HG02798 (cell line): ENCODE measurements around the gene TNRC6C.
"Not testable (repeated sequence)": the region's sequence is repeated elsewhere in the genome, so short reads cannot be mapped to it uniquely, and the experiment has no call there.

Experiments
- ATAC-seq: cut with Tn5 transposase; IDR thresholded peaks from one replicate; pipeline ENCODE4 v1.9.1; 2021; ENCODE audit warnings: mild to moderate bottlenecking; ENCODE audit not compliant: unreplicated experiment, poor library complexity

The TNRC6C gene

DNA sequence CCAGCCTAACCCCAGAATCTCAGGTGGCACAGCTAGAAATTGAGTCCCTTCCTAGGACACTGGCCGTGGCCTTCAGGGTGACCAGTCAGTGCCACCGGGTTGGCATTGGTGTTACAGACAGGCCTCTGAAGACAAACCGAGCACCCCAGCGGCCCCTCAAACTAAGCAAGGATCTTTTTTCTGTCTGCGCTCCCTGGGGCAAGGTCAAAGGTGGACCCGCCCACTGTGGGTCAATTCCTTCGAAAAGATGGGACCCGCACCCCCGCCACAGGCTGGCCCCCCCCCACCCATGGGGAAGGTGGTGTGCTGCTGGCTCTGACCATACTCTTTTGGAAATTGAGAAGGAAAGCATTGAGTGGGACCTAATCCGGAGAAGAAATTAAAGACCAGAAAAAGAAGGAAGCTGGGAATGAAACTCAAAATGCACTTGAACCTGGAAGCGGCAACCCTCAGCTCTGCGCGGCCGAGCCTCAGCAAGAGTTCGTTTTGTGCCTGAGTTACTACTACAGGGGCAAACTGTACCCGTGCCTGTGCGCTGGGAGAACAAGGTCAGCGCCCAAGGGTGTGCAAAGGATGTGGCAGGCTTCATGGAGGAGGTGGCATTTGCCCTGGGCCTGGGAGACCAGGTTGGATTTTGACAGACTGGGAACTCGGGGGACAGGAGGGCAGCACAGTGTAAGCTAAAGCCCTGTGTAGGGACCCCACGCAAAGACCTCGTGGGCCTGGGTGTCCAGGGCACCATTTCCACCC lies 149.6 kb downstream of the TNRC6C start:
- ATAC-seq, result no peak

DNA sequence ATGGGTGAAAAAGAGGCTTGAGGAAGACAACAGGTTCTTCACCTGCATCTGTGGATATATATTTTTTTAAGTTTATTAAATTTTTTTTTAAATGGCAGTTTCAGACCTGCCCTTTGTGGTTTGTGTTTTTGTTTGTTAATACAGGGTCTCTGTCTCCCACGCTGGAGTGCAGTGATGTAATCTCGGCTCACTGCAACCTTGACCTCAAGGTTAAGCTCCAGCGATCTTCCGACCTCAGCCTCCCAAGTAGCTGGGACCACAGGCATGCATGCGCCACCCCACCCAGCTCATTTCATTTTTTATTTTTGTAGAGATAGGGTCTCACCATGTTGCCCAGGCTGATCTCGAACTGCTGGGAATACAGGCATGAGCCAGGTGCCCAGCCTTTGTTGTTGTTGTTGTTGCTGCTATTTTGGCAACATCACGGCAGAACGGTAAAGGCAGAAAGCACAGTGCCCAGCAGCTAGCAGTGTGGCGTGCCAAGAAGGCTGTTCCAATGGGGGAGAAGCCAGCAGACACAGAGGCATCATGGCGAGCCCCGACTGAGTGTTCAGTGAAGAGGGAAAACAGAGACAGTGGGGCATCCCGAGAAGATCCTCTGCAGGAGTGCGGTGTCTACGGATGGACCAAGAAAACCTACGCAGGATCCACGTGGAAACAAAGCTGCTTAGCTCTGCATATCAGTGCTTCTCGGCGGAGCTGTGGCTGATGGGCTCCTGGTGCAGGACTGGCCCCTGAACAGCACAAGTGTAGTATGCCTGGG lies 150.4 kb downstream of the TNRC6C start:
- no peak for ATAC-seq

DNA sequence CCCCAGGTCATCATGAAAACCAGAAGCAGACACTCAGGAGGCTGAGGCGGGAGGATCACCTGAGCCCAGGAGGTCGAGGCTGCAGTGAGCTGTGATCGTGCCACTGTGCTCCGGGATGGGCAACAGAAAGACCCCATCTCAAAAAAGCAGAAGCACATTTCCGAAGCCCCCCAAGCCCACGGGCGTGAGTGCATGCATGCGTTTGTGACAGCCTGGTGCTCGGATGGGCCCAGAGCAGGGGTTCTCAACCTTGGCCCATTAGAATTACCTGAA lies 150.9 kb downstream of the TNRC6C start:
- no peak for ATAC-seq

DNA sequence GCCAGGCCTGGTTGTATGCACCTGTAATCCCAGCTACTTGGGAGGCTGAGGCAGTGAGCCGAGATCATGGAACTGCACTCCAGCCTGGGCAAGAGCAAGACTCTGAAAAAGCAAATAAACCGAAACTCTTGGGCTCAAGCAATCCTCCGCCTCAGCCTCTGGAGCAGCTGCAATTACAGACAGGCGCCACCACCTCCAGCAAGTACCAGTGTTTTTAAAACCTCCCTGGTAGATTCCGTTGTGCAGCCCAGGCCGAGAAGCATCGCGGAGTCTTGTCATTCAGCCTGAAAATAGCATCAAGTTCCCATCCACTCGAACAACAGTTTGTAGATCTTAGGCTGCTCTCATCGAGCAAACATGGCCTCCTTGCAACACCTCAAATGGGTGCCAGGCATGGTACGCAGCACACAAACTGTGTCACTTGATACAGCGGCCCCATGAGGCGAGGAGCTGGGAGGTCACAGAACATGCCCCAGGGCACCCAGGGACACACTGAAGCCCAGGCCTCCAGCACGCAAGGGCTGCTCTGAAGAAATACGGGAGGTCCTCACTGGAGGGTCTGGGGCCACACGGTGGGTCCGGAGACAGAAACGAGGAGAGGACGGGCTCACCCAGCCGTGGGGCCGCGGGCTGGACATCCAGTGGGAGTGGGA lies 152.0 kb downstream of the TNRC6C start:
- ATAC-seq, result no peak

DNA sequence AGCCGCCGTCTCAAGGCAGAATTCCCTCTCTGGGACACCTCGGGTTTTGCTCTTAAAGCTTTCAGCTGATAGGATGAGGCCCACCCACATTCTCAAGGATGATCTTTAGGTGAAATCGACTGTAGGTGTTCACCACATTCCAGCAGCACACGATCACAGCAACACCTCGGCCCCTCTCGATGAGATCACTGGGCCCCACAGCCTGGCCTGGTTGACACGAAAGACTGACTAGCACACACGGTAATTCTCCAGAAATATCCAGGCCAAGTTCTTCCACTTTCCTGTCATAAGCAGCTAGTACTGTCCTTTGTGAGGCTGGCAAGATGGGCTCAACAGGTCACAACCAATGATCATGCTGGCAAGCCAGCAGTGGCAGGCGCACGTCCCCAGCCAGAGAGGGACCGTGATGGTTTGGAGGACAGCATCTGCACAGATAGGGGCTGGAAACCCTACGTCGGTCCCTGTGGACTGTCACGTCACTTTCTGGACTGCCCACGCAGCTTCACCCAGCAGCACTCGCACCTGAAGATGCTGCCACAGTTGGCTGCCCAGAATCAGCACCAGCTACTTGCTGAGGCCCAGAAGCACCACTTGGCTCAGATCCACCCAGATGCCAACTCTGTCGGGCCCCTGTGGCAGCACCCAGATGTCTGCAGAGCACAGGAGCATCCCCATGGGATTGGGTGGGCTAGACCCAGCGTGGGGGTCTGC lies 152.7 kb downstream of the TNRC6C start:
- ATAC-seq, result no peak

DNA sequence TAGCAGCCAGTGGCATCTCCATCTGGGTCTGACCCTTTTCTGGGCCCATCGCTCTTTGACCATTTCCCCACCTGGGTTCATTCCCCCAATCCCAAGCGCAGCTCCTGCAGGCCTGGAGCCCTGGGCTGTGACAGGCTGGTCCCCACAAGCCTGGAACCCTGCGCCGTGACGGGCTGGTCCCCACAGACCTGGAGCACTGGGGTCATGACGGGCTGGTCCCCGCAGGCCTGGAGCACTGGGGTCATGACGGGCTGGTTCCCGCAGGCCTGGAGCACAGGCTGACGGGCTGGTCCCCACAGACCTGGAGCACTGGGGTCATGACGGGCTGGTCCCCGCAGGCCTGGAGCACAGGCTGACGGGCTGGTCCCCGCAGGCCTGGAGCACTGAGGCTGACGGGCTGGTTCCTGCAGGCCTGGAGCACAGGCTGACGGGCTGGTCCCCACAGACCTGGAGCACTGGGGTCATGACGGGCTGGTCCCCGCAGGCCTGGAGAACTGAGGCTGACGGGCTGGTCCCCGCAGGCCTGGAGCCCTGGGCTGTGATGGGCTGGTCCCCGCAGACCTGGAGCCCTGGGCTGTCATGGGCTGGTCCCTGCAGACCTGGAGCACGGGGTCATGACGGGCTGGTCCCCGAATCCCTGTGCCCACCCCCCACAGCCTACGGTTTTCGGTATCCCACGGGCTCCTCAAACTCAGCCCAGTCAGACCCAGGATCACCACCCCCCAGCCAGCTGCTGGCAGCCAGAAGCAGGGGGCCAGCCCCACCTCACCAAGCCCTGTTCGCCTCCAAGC lies 153.4 kb downstream of the TNRC6C start:
- peak; percentile 5 for ATAC-seq

DNA sequence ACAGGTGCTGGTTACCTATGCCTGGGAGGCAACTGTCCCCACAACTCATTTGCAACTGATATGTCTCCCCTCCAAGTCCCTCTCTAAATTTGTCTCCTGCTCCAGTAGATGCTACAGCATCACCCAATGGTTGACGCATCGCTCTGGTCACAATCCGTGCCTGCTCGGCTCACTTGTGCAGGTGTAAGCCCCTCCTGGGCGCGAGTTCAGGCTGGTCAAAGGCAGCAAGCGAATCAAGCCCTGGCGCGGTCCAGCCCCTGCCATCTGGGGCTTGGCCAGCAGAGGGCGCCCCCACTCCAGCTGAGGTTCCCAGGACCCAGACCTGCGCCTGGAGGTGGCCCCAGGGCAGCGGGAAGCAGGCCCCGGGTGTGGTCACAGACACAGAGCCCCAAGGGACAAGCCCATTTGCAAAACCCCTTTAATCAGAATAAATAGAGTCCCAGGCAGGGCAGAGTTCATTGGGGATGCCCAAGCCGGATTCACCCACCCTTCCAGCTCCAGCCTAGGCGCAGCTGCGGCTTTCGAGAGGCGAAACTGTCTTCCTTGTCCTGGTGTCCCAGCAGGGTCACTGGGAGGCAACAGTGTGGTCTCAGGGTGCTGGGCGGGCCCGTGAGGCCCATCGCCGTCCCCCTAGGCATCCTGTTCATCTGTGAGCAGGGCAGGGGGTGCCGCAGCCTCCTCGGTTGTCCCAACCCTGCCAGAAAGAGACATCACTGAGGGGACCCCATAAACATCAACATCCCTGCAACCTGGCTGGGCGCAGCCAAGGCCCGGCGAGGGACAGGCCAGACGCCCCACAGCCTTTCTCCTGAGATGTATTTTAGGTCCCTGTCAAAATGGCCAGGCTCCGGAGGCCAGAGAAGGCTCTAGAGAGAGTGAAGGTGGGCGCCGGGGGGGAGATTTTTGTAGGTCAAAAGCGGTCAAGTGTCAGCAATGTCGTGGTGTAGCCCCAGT lies 154.3 kb downstream of the TNRC6C start:
- ATAC-seq, result peak; percentile 57

DNA sequence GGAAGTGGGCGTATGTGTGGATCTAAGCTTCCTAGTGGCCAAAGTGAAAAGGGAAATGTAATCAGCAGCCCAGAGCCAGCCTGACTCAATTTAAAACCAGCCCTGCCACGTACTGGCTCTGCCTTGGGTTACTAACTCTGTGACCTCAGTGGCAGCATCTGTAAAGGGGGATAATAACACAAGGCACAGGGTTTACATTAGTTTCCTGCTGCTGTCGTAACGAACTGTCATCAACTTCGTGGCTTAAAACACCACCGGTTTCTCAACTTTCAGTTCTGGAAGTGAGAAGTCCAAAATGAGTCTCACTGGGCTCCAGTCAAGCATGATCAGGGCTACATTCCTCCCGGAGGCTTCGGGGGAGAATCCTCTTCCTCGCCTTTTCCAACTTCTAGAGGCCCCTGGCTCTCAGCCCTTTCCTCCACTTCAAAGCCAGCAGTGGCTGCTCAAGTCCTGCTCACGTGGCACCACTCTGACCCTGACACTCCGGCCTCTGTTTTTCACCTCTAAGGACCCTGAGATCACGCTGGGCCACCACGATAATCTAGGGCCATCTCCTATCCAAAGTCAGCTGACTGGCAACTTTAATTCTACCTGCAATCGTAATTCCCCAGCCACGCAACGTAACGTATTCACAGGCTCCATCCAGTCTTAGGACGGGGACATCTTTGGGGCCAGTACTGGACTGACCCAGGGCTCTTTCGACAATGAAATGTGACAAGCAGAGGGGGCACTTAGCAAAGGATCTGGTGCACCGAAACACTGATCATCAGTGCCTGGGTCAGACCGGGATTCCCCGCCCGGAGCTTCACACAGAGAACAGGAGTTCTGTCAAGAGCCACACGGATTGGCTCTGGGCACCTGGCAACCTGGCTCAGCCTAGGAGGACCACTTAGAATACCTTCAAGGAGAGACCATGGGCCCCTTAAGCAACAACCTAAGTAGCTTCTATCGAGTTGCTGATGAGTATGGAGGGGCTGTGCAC lies 155.6 kb downstream of the TNRC6C start:
- no peak for ATAC-seq

DNA sequence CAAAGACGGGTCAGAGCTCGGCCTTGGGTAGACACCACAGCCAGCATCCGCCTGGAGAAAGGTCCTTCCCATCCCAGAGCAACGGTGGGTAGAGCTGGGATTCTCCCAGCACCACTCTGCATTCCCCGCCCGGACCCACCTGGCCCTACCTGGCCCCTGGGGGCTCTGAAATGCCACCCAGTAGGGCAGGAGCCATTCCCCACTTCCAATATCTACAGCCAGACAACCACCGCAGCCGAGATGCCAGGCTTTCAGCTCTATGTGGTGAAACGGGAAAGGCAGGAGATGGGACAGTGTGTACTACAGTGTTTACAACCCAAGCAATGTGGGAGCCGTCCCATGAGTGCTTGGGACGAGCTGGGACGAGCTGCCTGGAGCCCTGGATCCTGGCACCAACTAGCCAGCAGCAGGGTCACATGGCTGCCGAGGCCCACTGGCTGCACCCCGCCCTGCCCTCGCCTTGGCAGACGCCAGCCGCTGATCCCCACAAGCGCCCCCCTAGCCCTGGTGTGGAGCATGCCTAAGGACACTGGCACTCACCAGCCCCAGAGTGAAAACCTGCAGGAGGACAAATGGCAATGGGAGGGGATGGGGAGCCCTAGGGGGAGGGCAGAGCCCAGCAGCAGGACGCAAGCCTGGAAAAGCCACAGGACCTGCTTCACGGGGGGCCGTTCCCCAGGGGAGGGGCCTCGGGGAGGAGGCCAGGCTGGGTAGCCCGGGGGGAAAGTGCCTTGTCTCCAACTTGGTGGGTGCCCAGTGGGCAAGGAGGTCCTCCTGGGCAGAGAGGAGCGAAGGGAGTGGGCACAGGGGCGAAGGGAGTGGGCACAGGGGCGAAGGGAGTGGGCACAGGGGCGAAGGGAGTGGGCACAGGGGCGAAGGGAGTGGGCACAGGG lies 156.6 kb downstream of the TNRC6C start:
- ATAC-seq, result no peak

DNA sequence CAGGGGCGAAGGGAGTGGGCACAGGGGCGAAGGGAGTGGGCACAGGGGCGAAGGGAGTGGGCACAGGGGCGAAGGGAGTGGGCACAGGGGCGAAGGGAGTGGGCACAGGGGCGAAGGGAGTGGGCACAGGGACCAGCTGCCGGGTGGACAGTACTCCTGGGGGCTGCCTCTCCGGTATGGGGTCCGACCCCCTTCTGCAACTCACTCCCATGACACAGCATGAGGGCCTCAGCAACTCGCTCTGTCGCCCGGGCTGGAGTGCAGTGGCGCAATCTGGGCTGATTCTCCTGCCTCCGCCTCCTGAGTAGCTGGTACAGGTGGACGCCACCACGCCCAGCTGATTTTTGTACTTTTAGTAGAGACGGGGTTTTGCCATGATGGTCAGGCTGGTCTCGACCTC lies 157.3 kb downstream of the TNRC6C start:
- not testable (repeated sequence) for ATAC-seq

DNA sequence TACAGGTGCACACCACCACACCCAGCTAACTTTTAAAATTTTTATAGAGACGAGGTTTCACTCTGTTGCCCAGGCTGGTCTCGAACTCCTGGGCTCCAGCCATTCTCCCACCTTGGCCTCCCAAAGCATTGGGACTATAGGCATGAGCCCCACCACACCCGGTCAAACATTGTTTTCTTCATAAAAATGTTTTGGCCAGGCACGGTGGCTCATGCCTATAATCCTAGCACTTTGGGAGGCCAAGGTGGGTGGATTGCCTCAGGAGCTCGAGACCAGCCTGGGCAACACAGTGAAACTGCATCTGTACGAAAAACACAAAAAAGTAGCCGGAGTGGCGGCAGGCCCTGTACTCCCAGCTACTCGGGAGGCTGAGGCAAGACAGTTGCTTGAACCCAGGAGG lies 157.9 kb downstream of the TNRC6C start:
- no peak for ATAC-seq

DNA sequence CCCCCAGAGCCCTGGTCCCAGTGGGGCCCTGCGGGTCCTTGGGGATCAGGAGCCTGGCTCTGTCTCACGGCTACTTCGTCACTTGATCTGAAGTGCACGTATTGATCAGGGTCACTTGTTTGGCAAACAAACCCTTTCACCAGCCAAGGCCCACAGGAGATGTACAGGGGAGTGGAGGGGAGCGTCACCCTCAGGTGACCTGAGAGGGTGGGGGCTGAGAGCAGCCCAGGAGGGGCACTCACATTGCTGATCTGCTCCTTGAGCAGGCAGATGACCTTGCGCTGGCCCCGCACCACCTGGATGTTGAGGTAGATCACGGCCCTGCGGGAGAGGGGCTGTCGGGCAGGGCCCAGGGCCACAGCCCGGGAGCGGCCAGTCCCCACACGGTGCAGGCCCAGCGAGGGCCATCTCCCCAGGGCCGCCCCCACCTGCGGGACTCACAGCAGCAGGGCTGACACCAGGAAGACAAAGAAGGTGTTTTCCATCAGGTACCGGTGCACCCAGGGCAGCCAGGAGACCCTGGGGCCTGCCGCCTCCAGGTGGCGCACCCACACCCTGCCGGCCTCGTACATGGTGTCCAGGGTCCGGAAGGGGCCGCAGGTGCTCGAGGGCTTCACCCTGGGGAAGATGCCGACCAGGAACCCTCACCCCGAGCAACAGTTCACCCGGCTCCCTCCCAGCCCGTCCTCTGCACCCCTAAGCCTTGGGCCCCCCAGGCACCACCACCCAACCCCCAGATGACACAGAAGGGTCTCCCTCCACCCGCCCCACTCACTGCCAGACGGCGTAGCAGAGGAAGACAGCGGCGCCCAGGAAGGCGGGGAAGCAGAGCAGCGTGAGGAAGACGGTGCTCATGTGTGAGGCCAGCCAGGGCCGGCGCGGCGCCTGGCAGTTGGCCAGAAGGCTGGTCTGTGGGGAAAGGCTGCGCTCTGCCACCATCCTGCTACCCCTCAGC lies 158.8 kb downstream of the TNRC6C start:
- no peak for ATAC-seq

DNA sequence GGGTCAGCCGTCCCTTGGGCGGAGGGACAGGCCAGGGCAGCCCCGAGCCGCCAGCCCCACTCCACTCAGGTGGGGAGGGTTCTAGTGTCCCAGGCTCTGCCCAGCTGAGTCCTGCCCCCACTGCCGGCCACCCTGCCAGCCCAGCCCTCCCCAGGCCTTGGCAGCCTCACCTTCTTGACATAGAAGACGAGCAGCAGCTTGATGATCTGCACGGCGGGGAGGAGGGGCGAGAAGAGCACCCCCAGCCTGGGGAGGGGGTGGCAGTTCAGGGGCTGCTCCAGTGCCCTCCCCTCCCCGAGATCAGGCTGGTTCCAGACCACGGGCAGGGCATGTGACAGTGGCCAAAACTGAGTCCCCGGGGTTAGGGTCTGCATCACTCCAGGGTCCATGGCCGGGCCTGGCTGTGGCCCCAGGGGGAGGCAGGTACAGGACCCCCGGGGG lies 160.3 kb downstream of the TNRC6C start:
- no peak for ATAC-seq

DNA sequence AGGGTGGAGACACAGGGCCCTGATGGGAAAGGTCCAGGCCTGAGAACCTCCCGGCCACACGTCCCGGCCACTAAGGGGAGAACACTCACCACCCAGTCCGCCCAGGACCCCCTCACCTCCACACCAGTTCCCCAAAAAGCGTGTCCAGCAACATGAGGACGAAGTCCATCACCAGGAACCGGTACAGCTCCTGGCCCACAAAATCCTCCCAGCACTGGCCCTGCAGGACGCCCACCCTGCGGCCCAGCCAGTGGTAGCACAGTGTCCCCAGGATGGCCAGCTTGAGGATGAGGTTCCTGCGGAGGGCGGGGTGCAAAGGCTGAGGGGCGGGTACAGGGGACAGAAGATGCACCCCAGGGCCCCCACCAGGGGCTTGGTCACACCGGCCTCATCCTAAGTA lies 162.0 kb downstream of the TNRC6C start:
- no peak for ATAC-seq

DNA sequence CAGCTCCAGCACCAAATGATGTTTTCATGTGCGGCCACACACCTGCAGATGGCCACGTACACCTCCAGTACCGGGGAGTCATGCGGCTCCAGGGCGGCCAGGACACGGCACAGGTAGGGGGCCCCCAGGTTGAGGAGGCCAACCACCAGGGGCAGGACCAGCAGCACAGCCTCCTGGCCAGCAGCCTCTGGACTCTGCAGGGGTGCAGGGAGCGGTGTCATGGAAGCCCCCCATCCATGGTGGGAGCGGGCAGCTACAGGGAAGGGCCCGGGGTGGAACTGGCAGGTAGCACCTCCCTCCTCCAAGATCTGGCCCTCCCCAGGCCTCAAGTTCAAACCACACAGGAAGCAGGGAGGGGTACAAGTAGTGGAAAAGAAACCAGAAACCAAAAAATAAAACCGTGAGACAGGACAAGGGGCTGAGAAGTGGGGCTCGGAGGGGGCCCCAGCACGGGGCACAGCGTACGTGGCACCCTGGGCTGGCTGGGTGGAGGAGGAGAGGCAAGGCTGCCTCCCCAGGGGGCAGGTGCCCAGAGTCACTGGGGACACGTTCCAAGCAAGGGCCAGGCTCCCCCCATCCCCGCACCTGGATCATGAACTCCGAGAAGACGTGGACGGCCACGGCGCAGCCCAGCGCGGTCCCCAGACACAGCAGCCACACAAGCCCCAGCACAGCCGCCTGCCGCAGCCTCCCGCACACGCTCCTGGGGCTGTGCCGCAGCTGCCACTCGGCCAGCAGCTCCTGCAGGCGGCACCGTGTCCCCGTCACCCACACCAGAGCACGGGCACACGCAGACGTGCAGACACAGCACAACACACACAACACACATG lies 162.7 kb downstream of the TNRC6C start:
- ATAC-seq, result no peak
